T-cell (primary cell): ENCODE results near the gene ELMO1. TPM values are rescaled to one million over a fixed set of nuclear protein-coding genes. Genes with fewer than 3 reads are reported as not detected.

Experiments
- ATAC-seq, 4 experiments: fragments of 200-7000 bp in 3 of 4; fragments of 150-1000 bp in 1 of 4; cut with Tn5 transposase; replicated peaks in 1 of 4; 1 replicate in 3 of 4; 2 replicates in 1 of 4; pipeline ENCODE4 v1.10.0; 2021; ENCODE audit warnings: moderate library complexity in 3 of 4, mild to moderate bottlenecking in 2 of 4, moderate number of reproducible peaks in 1 of 4
- CTCF ChIA-PET, 2 donors: fragments of 300-600 bp; sonication (Branson Sonifier 250); formaldehyde crosslinking; loops; one replicate each; lab custom pipeline; 2022; ENCODE audit warnings: antibody characterized with exemption in 2 of 2; lab: Charles Lee
- POLR2A ChIA-PET, 2 donors: fragments of 300-600 bp; sonication (Branson Sonifier 250); formaldehyde crosslinking; loops; one replicate each; lab custom pipeline; 2022; ENCODE audit warnings: antibody characterized with exemption in 2 of 2; lab: Charles Lee
- DNase-seq, 35 experiments: peaks; one replicate each; pipeline versions ENCODE4 v3.0.0 to v3.0.0-alpha.2; 2013 to 2023
- H3K27ac ChIP-seq: one replicate; pipeline ENCODE4 v1.5.1; 2013; ENCODE audit warnings: low read length
- H3K27me3 ChIP-seq, 2 experiments: replicated peaks in 1 of 2; 1 replicate in 1 of 2; 2 replicates in 1 of 2; pipeline versions ENCODE4 v1.6.1 to v1.7.0; 2013; ENCODE audit warnings: low read length in 1 of 2, mixed read lengths in 1 of 2; ENCODE audit not compliant: control insufficient read depth in 2 of 2, insufficient read depth in 2 of 2; ENCODE audit errors: extremely low read depth in 1 of 2
- H3K36me3 ChIP-seq, 2 donors: 1 replicate in 1 of 2; 2 replicates in 1 of 2; pipeline versions ENCODE4 v1.6.1 to v1.7.0; 2013; ENCODE audit warnings: low read length in 1 of 2; ENCODE audit not compliant: control insufficient read depth in 2 of 2, insufficient read depth in 1 of 2; ENCODE audit errors: extremely low read depth in 1 of 2
- H3K4me1 ChIP-seq, 2 experiments: 1 replicate in 1 of 2; 2 replicates in 1 of 2; pipeline versions ENCODE4 v1.6.1 to v1.7.0; 2013; ENCODE audit warnings: low read length in 2 of 2, mixed read lengths in 1 of 2; ENCODE audit not compliant: insufficient read depth in 2 of 2, control insufficient read depth in 1 of 2; ENCODE audit errors: extremely low read depth in 1 of 2
- H3K4me3 ChIP-seq, 2 donors: 1 replicate in 1 of 2; 2 replicates in 1 of 2; pipeline versions ENCODE4 v1.5.1 to v1.7.0; 2013; ENCODE audit warnings: mild to moderate bottlenecking in 2 of 2, low read length in 1 of 2, moderate library complexity in 1 of 2; ENCODE audit not compliant: control insufficient read depth in 1 of 2; ENCODE audit errors: extremely low read depth in 1 of 2
- H3K9me3 ChIP-seq: 2 replicates; pipeline ENCODE4 v1.7.0; 2013
- H3K27ac Mint-ChIP-seq, 2 donors: one replicate each; pipeline ENCODE4 v1.8.0; 2020 to 2021; ENCODE audit warnings: mild to moderate bottlenecking in 2 of 2, mixed read lengths in 2 of 2
- H3K27me3 Mint-ChIP-seq, 2 donors: one replicate each; pipeline ENCODE4 v1.8.0; 2021 to 2022; ENCODE audit warnings: mixed read lengths in 2 of 2
- H3K36me3 Mint-ChIP-seq: one replicate; pipeline ENCODE4 v1.8.0; 2021; ENCODE audit warnings: mixed read lengths
- H3K4me1 Mint-ChIP-seq, 3 donors: one replicate each; pipeline ENCODE4 v1.8.0; 2020 to 2022; ENCODE audit warnings: mixed read lengths in 3 of 3, mild to moderate bottlenecking in 1 of 3
- H3K4me3 Mint-ChIP-seq, 3 donors: one replicate each; pipeline ENCODE4 v1.8.0; 2020 to 2022; ENCODE audit warnings: mild to moderate bottlenecking in 3 of 3, mixed read lengths in 3 of 3, moderate library complexity in 3 of 3
- H3K9me3 Mint-ChIP-seq, 3 donors: one replicate each; pipeline ENCODE4 v1.8.0; 2020 to 2022; ENCODE audit warnings: mixed read lengths in 3 of 3
- WGBS: methylation state at CpG from one replicate; pipeline ENCODE4 v1.1.5; 2013; ENCODE audit warnings: missing lambda C conversion rate; ENCODE audit not compliant: insufficient coverage; 5-methylcytosine and 5-hydroxymethylcytosine counted together
- total RNA-seq, 35 experiments: library from RNA in 6 of 35; stranded (reverse) in 6 of 35; fragments of 120-200 nt in 1 of 35; gene quantifications; one replicate each; pipeline versions ENCODE4 v1.2.1 to v1.2.4 and lab custom pipeline; 2013 to 2026

Gene ELMO1
- total RNA-seq, 5 donors from 2014 or later (not counting 1 experiment from before 2014, with no cell fraction given): 101 to 149 (median 113) TPM

DNA sequence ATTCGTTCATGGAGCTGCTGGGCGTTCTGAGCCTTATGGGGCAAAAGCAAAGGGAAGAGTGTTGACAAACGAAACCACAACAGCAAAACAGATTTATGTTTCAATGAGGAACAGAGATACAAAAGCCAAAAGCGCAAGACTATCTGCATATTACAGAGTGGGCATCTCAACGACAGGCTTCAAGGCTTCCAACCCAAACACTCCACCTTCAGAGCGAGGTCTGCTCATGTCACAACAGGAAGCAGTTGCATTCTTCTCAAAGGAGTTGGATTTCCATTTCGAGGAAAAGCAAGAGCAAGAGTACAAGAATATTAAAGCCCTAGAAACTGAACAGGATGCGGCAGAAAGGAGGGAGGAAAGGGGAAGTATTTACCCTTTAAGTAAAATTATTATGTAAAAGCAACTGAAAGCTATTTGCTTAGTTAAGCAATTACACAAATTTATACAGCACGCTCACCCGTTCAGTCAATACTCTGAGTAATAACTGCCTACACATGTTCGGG lies 189.3 kb downstream of the ELMO1 start:
- Histone ChIP-seq H3K27me3 (no peaks in the 10 kb centered on the region), H3K36me3 (peaks cover 0 to 25% of the 10 kb centered on the region in 2 donors), H3K4me1 (peaks cover 3% of the 10 kb centered on the region in 2 experiments), H3K4me3 (no peak overlapping the region), H3K9me3 (no peaks in the 10 kb centered on the region), H3K27ac (no peak overlapping the region)
- no peaks in the 10 kb centered on the region for H3K27me3 Mint-ChIP-seq
- peaks cover 41% of the 10 kb centered on the region for H3K36me3 Mint-ChIP-seq
- ATAC-seq (no peak), DNase-seq (no peak)
- H3K27ac Mint-ChIP-seq: peak overlapping the region in 1 of 2 donors; percentile 28
- H3K4me3 Mint-ChIP-seq: no peak overlapping the region
- ChIA-PET CTCF (interaction anchor here in 1 of 2 donors (0.5 kb wide), 1 partner anchor 502 kb away, joined by 3 read pairs; no protein-coding TSS in a partner anchor), POLR2A (interaction anchor here in 1 of 2 donors (0.5 kb wide), 1 partner anchor 1002 kb away, joined by 3 read pairs; no protein-coding TSS in a partner anchor)
- no peaks in the 10 kb centered on the region for H3K9me3 Mint-ChIP-seq
- peaks cover 22 to 38% (median 36%) of the 10 kb centered on the region in 3 donors for H3K4me1 Mint-ChIP-seq
- 84% methylated on average over 3 of the region's 11 CpGs for WGBS

DNA sequence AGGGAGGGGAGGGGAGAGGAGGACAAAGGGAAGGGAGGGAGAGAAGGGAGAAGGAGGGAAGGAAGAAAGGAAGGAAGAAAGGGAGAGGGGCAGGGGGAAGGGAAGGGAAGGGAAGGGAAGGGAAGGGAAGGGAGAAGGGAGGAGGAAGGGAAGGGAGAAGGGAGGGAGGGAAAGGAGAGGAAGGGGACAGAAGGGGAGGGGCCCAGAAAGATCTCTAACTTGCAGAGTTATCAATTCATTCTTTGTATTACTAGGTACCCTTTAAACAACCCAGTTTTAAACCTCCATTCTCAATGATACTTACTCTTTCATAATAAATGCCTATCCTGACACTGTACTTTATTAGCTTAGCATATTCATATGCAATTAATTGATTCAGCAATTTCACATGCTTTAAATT lies 192.0 kb downstream of the ELMO1 start:
- CTCF ChIA-PET: interaction anchor here in 1 of 2 donors (1.4 kb wide), 1 partner anchor 11 kb away, joined by 3 read pairs; no protein-coding TSS in a partner anchor
- Mint-ChIP-seq H3K36me3 (peaks cover 53% of the 10 kb centered on the region), H3K27ac (no peak overlapping the region), H3K9me3 (no peaks in the 10 kb centered on the region), H3K27me3 (no peaks in the 10 kb centered on the region), H3K4me3 (no peak overlapping the region), H3K4me1 (peaks cover 29 to 43% (median 41%) of the 10 kb centered on the region in 3 donors)
- Histone ChIP-seq H3K9me3 (no peaks in the 10 kb centered on the region), H3K36me3 (peaks cover 5 to 25% of the 10 kb centered on the region in 2 donors), H3K27me3 (no peaks in the 10 kb centered on the region), H3K4me3 (no peak overlapping the region), H3K27ac (no peak overlapping the region), H3K4me1 (peaks cover 3% of the 10 kb centered on the region in 2 experiments)
- no peak for ATAC-seq
- POLR2A ChIA-PET: no interaction called here
- DNase-seq: no peak

- H3K9me3 Mint-ChIP-seq: no peaks in the 10 kb centered on the region
- CTCF ChIA-PET: interaction anchor here in 1 of 2 donors (1.1 kb wide), 1 partner anchor 55 kb away, joined by 3 read pairs; no protein-coding TSS in a partner anchor
- H3K27me3 ChIP-seq: no peaks in the 10 kb centered on the region
- no peak overlapping the region for H3K27ac ChIP-seq
- H3K36me3 ChIP-seq: peaks cover 5 to 25% of the 10 kb centered on the region in 2 donors
- POLR2A ChIA-PET: no interaction called here
- H3K4me1 ChIP-seq: peaks cover 3% of the 10 kb centered on the region in 2 experiments
- H3K27me3 Mint-ChIP-seq: no peaks in the 10 kb centered on the region
- 65% methylated on average over 4 of the region's 7 CpGs for WGBS
- H3K9me3 ChIP-seq: no peaks in the 10 kb centered on the region
- H3K4me3 Mint-ChIP-seq: no peak overlapping the region
- H3K4me3 ChIP-seq: no peak overlapping the region
- peaks cover 35 to 45% (median 43%) of the 10 kb centered on the region in 3 donors for H3K4me1 Mint-ChIP-seq
- DNase-seq (no peak), ATAC-seq (no peak)
- H3K27ac Mint-ChIP-seq: peak overlapping the region; percentile 23 to 60
- H3K36me3 Mint-ChIP-seq: peaks cover 53% of the 10 kb centered on the region
Observed at GRCh38 chr7:37255327-37255944, 193.2 kb downstream of the ELMO1 start.

GRCh38 chr7:37251222-37251621 lies 197.4 kb downstream of the ELMO1 start:
- no peak for ATAC-seq
- Mint-ChIP-seq H3K4me3 (no peak overlapping the region), H3K36me3 (peaks cover 48% of the 10 kb centered on the region), H3K9me3 (no peaks in the 10 kb centered on the region), H3K4me1 (peaks cover 32 to 44% (median 34%) of the 10 kb centered on the region in 3 donors), H3K27ac (no peak overlapping the region), H3K27me3 (no peaks in the 10 kb centered on the region)
- H3K9me3 ChIP-seq: no peaks in the 10 kb centered on the region
- CTCF ChIA-PET: no interaction called here
- POLR2A ChIA-PET: no interaction called here
- H3K4me3 ChIP-seq: no peak overlapping the region
- H3K27me3 ChIP-seq: no peaks in the 10 kb centered on the region
- DNase-seq: no peak
- H3K27ac ChIP-seq: no peak overlapping the region
- no peaks in the 10 kb centered on the region for H3K4me1 ChIP-seq
- H3K36me3 ChIP-seq: peaks cover 5 to 23% of the 10 kb centered on the region in 2 donors

DNA sequence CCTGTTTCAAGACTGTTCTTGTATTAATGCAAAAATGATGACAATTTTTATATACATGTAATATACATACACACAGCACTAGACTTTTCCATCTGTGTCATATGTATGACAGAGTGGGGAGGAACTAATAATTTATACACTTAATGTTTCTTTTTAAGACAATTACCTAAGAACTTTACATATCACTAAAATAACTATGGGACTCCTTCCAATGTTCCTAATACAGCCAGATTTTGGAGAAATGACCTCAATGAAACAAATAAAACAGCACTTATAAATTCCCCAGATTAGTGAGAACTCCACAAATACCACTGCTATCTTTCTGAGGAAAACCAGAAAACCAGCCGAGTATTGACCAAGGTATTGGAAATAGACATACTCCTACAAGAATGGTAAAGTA lies 199.4 kb downstream of the ELMO1 start:
- H3K4me1 Mint-ChIP-seq: peaks cover 36 to 53% (median 50%) of the 10 kb centered on the region in 3 donors

DNA sequence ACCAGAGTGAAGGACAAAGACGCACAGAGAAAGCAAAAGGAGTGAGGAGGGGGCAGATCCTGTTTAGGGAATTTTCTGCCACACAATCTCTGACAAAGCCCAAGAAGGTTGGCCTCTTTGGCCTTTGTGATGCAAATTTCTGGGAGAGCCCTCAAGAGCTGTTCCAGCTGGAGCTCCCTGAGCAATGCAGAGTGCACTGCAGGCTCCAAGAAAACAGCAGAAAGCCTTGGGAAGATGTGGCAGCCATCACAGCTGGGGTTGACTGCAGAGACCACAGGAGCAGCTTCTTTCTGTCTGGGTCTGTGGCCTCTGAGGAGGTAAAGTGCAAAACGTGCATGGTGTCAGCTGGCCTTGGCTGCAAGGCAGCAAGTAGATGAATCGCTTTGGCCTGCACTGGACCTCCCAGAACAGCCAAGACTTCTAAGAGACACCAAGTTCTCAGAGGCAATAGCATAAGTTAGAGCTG lies 200.2 kb downstream of the ELMO1 start:
- Mint-ChIP-seq H3K9me3 (no peaks in the 10 kb centered on the region), H3K4me3 (no peak overlapping the region), H3K27ac (no peak overlapping the region), H3K4me1 (peaks cover 40 to 60% (median 54%) of the 10 kb centered on the region in 3 donors), H3K36me3 (peaks cover 30% of the 10 kb centered on the region), H3K27me3 (no peaks in the 10 kb centered on the region)
- ChIA-PET CTCF (interaction anchor here in 1 of 2 donors (0.7 kb wide), 1 partner anchor 174 kb away, joined by 4 read pairs; no protein-coding TSS in a partner anchor), POLR2A (no interaction called here)
- WGBS: 100% methylated on average over 3 of the region's 3 CpGs
- Histone ChIP-seq H3K4me1 (no peaks in the 10 kb centered on the region), H3K27me3 (no peaks in the 10 kb centered on the region), H3K4me3 (no peak overlapping the region), H3K27ac (no peak overlapping the region), H3K9me3 (no peaks in the 10 kb centered on the region), H3K36me3 (peaks cover 0 to 9% of the 10 kb centered on the region in 2 donors)
- DNase-seq (no peak), ATAC-seq (no peak)

More for the DNA sequence above, 199.4 kb downstream of the ELMO1 start:
- DNase-seq (no peak), ATAC-seq (no peak)
- no peak overlapping the region for H3K4me3 ChIP-seq
- H3K4me1 ChIP-seq: no peaks in the 10 kb centered on the region
- POLR2A ChIA-PET: no interaction called here
- H3K27ac ChIP-seq: no peak overlapping the region
- H3K4me3 Mint-ChIP-seq: no peak overlapping the region
- no peaks in the 10 kb centered on the region for H3K27me3 Mint-ChIP-seq
- peaks cover 4 to 13% of the 10 kb centered on the region in 2 donors for H3K36me3 ChIP-seq
- CTCF ChIA-PET: no interaction called here
- no CpG with 5 or more reads among the region's 1 CpG for WGBS
- H3K27me3 ChIP-seq: no peaks in the 10 kb centered on the region
- no peak overlapping the region for H3K27ac Mint-ChIP-seq
- H3K9me3 Mint-ChIP-seq: no peaks in the 10 kb centered on the region
- no peaks in the 10 kb centered on the region for H3K9me3 ChIP-seq
- H3K36me3 Mint-ChIP-seq: peaks cover 31% of the 10 kb centered on the region
